Esophagus muscularis mucosa (tissue), 4 donors: Measurements from ENCODE around the gene CHD2. TPM values are rescaled to one million over a fixed set of nuclear protein-coding genes. Genes with fewer than 3 reads are reported as not detected.
A peak's percentile ranks its signal among the peaks of the same experiment; 100 is the strongest.

Source experiments
- DNase-seq: peaks from one replicate; pipeline ENCODE4 v3.0.0-alpha.2; 2017; ENCODE audit errors: extremely low spot score
- H3K27ac ChIP-seq, 4 donors: fragments of 200-600 bp; sonication (generic); replicated peaks in 1 of 4; 1 replicate in 3 of 4; 2 replicates in 1 of 4; pipeline ENCODE4 v1.5.1; 2016 to 2019; ENCODE audit warnings: mild to moderate bottlenecking in 1 of 4
- H3K27me3 ChIP-seq, 4 donors: fragments of 200-600 bp; sonication (generic); one replicate each; pipeline versions ENCODE4 v1.5.1 to v1.6.0; 2016 to 2019
- H3K36me3 ChIP-seq, 4 donors: fragments of 200-600 bp; sonication (generic); one replicate each; pipeline ENCODE4 v1.5.1; 2016 to 2019
- H3K4me1 ChIP-seq, 4 donors: fragments of 200-600 bp; sonication (generic); one replicate each; pipeline ENCODE4 v1.5.1; 2016 to 2019
- H3K4me3 ChIP-seq, 4 donors: fragments of 200-600 bp; sonication (generic); 1 replicate in 2 of 4; 2 replicates in 2 of 4; pipeline ENCODE4 v1.5.1; 2016 to 2019; ENCODE audit warnings: mild to moderate bottlenecking in 4 of 4, moderate library complexity in 1 of 4
- H3K9me3 ChIP-seq, 4 donors: fragments of 200-600 bp; sonication (generic); 1 replicate in 3 of 4; 2 replicates in 1 of 4; pipeline ENCODE4 v1.5.1; 2016 to 2019
- EP300 ChIP-seq: sonication (generic); formaldehyde crosslinking; IDR thresholded peaks from one replicate; pipeline ENCODE4 v1.6.1; 2017; ENCODE audit warnings: antibody characterized with exemption
- POLR2A ChIP-seq: fragments of 450-650 bp; IDR thresholded peaks from one replicate; pipeline ENCODE4 v1.6.1; 2017; ENCODE audit warnings: antibody characterized with exemption, moderate library complexity, mild to moderate bottlenecking, low read depth
- POLR2AphosphoS5 ChIP-seq, 2 donors: sonication (generic); formaldehyde crosslinking; IDR thresholded peaks; one replicate each; pipeline ENCODE4 v1.6.1; 2017; ENCODE audit warnings: antibody characterized with exemption in 2 of 2
- WGBS: methylation state at CpG from one replicate; pipeline ENCODE4 v1.1.5; 2018; 5-methylcytosine and 5-hydroxymethylcytosine counted together
- intact Hi-C: fragments of 100-400 bp; cut with DNase I; formaldehyde crosslinking; loops from one replicate; pipeline ENCODE4 v1.15.1; 2023
- total RNA-seq, 4 donors: library from RNA; depleted of rRNA; stranded (reverse); fragments of >200 nt; gene quantifications; one replicate each; pipeline versions ENCODE4 v1.1.0 to v1.2.1, GENCODE V29; 2016
- TF ChIP-seq, protein P1 (sequence below), 3 experiments: fragments of 200-600 bp in 2 of 3; fragments of 450-650 bp in 1 of 3; sonication (generic) in 2 of 3; IDR thresholded peaks; one replicate each; pipeline ENCODE4 v1.5.1; 2017 to 2019; ENCODE audit warnings: antibody characterized with exemption in 3 of 3, mild to moderate bottlenecking in 2 of 3, moderate library complexity in 1 of 3

CHD2 gene
- total RNA-seq, 4 donors from 2014 or later = 54.3 to 86.0 (median 62.8) TPM

DNA sequence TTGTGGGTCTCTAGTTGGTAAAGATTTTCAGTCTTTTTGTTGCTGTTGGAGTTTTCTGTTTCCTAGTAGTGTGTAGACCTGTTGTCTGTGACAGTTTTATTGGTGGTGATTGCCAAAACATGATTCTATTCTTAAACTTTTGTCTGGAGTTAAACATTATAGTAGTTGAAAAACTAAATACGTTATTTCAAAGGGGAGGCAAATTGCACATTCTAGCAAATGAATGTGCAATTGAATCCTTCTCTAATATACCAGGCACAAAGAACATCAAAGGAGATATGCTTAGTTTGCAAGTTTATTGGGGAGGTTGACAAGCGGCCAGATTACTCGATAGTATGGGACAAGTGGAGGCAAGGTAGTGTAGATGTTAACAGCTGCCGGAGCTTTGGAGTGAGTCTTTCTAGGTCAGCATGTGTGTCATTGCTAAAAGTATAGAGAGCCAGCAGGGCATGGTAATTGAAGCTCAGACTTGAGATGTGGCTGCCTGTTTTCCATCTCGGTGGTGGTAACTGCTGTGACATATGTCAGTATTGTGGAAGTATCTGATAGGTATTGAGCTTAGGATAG is 20.6 kb downstream of the CHD2 start:
- TF ChIP-seq POLR2AphosphoS5 (IDR thresholded peaks at IDR 0.05) = no peak
- no peak for TF ChIP-seq EP300
- TF ChIP-seq POLR2A = no peak
- TF ChIP-seq, protein P1, sequence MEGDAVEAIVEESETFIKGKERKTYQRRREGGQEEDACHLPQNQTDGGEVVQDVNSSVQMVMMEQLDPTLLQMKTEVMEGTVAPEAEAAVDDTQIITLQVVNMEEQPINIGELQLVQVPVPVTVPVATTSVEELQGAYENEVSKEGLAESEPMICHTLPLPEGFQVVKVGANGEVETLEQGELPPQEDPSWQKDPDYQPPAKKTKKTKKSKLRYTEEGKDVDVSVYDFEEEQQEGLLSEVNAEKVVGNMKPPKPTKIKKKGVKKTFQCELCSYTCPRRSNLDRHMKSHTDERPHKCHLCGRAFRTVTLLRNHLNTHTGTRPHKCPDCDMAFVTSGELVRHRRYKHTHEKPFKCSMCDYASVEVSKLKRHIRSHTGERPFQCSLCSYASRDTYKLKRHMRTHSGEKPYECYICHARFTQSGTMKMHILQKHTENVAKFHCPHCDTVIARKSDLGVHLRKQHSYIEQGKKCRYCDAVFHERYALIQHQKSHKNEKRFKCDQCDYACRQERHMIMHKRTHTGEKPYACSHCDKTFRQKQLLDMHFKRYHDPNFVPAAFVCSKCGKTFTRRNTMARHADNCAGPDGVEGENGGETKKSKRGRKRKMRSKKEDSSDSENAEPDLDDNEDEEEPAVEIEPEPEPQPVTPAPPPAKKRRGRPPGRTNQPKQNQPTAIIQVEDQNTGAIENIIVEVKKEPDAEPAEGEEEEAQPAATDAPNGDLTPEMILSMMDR (IDR thresholded peaks at IDR 0.05) = no peak
- DNase-seq = no peak
- WGBS = 73% methylated on average over 5 of the region's 5 CpGs
- H3K9me3 ChIP-seq = no peaks in the 10 kb centered on the region
- intact Hi-C loops = no loop called here
- no peak overlapping the region for H3K4me3 ChIP-seq
- H3K4me1 ChIP-seq = peaks cover 65 to 98% (median 97%) of the 10 kb centered on the region in 4 donors
- H3K36me3 ChIP-seq = peaks cover 0 to 23% (median 11%) of the 10 kb centered on the region in 4 donors
- H3K27me3 ChIP-seq = no peaks in the 10 kb centered on the region
- H3K27ac ChIP-seq = peak overlapping the region; percentile 12 to 59 (median 51)

DNA sequence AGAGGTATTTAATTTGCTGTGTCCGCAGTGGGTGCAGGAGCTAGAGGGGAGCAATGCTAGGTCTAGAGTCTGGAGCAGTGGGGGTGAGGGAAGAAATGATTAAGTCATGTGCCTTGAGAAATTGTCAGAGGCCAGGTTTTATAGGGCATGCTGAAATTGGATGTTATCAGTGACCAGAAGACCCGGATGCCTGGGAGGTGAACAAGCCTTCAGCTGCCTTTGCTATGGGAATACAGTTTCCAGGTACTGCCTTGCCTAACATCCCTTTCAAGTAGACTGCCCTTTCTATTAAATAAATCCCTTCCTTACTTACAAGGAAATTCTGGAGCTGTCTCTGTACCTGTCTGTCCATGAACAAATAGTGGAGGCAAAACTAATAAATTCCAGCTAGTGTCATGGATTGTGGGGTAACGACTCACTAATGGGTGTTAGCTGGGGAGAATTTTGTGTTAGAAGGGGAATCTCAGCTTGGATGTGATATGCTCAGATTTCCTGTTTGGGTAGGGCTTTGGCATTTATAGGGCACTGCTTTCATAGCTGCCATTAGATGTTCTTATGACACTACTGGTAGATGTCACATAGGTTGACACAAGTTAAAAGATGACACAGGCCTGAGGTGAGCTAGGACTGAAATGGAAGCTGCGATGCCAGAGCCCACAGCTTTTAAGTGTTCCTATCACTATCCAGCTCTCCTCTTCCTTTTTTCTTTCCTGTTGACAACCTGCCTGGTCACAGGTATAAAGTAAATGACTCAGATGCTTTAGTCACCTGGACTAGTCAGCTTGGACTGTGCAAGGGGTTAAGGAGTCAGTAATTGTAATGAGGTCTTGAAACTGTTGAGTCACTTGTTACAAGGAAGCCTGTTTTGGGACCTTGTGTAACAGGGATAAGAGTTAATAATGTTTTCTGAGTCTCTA is 21.3 kb downstream of the CHD2 start:
- intact Hi-C loops = no loop called here
- Histone ChIP-seq H3K4me3 (no peak overlapping the region), H3K9me3 (no peaks in the 10 kb centered on the region), H3K27me3 (no peaks in the 10 kb centered on the region), H3K36me3 (peaks cover 0 to 31% (median 18%) of the 10 kb centered on the region in 4 donors), H3K4me1 (peaks cover 60 to 98% (median 92%) of the 10 kb centered on the region in 4 donors), H3K27ac (peak overlapping the region; percentile 14 to 59 (median 51))
- TF ChIP-seq POLR2AphosphoS5 (IDR thresholded peaks at IDR 0.05) (peak in 1 of 2 donors; percentile 24), EP300 (no peak), POLR2A (no peak)
- TF ChIP-seq, protein P1 (IDR thresholded peaks at IDR 0.05) = no peak
- DNase-seq = no peak
- 95% methylated on average over 4 of the region's 4 CpGs for WGBS

DNA sequence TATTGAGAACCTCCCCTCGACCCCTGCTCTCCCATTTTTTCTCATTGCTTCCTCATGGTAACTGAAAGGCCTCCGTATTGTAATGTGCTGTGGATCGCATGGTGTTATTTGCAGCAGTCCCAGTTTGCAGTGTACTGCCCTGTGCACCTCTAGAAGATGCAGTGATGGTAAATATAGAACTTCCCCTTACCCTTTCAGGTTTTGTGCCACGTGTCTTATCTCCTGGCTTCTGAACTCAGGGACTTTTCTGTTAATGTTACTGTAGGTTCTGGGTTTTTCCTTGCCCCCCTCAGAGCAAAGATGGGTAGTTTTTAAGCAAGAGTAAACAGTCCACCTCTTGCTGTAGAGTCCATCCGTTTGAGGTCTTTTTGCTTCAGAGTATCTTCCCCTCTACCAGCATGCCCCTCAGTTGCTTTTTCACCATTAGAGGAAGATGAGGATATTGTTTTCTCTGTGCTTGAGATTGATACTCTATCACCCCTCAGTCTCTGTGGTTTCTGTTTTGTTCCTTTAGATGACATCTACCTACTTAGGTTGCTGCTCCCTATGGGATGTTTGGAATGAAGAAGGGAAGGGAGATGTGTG is 22.4 kb downstream of the CHD2 start:
- H3K4me1 ChIP-seq = peaks cover 52 to 90% (median 83%) of the 10 kb centered on the region in 4 donors

DNA sequence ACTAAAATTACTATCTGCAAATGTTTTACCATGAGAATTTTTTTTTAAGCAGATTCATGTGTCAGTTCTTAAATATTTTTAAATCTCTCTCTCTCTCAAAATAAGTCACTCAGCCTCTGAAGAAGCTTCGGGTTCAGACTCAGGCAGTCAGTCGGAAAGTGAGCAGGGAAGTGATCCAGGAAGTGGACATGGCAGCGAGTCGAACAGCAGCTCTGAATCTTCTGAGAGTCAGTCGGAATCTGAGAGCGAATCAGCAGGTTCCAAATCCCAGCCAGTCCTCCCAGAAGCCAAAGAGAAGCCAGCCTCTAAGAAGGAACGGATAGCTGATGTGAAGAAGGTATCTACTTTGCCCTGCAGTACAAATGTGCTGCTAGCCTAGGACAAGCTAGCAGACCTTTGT is 24.1 kb downstream of the CHD2 start:
- no peaks in the 10 kb centered on the region for H3K27me3 ChIP-seq
- no peak for TF ChIP-seq EP300
- no peak for DNase-seq
- no peaks in the 10 kb centered on the region for H3K9me3 ChIP-seq
- intact Hi-C loops = no loop called here
- H3K4me1 ChIP-seq = peaks cover 40 to 73% (median 70%) of the 10 kb centered on the region in 4 donors
- 45% methylated on average over 7 of the region's 7 CpGs for WGBS
- peak overlapping the region in 3 of 4 donors; percentile 21 to 64 (median 27) for H3K27ac ChIP-seq
- peaks cover 6 to 58% (median 39%) of the 10 kb centered on the region in 4 donors for H3K36me3 ChIP-seq
- H3K4me3 ChIP-seq = no peak overlapping the region

More for the DNA sequence above, 22.4 kb downstream of the CHD2 start:
- Histone ChIP-seq H3K27me3 (no peaks in the 10 kb centered on the region), H3K36me3 (peaks cover 0 to 41% (median 23%) of the 10 kb centered on the region in 4 donors), H3K4me3 (no peak overlapping the region), H3K9me3 (no peaks in the 10 kb centered on the region), H3K27ac (peak overlapping the region in 3 of 4 donors; percentile 46 to 59 (median 56))
- TF ChIP-seq POLR2AphosphoS5 (IDR thresholded peaks at IDR 0.05) (no peak), POLR2A (no peak), EP300 (no peak)
- TF ChIP-seq, protein P1 (IDR thresholded peaks at IDR 0.05) = no peak
- intact Hi-C loops = no loop called here
- no peak for DNase-seq
- WGBS = 63% methylated on average over 5 of the region's 5 CpGs

DNA sequence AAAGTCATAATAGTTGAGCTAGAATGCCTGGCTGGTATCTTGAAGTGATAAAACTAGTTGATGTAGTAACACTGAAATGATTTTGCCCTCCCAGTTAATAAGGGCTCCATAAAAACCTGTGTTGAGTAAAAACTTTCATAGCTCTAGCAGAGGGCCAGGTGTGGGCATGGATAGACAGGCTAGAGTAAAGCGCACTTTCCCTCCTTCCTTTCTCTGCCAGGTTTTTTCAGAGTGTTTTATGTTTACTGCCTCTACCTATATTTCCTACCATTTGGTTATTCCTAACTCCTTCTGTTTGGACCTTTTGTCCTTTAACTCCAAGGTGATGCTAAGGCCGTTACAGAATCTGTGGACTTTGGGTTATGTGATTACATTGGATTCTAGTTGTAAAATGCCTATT is 25.3 kb downstream of the CHD2 start:
- Histone ChIP-seq H3K27ac (peak overlapping the region in 1 of 4 donors; percentile 11), H3K4me3 (no peak overlapping the region), H3K4me1 (peaks cover 30 to 69% (median 66%) of the 10 kb centered on the region in 4 donors), H3K9me3 (no peaks in the 10 kb centered on the region), H3K36me3 (peaks cover 12 to 68% (median 48%) of the 10 kb centered on the region in 4 donors), H3K27me3 (no peaks in the 10 kb centered on the region)
- WGBS = 98% methylated on average over 2 of the region's 2 CpGs
- TF ChIP-seq, protein P1 (IDR thresholded peaks at IDR 0.05) = no peak
- TF ChIP-seq POLR2A = no peak
- TF ChIP-seq POLR2AphosphoS5 (IDR thresholded peaks at IDR 0.05) = no peak
- no peak for TF ChIP-seq EP300
- DNase-seq = no peak
- intact Hi-C loops = no loop called here
